Endometrial microvascular endothelial cells (primary cell): ENCODE results near the gene C2orf78. TPM values are rescaled to one million over a fixed set of nuclear protein-coding genes. Genes with fewer than 3 reads are reported as not detected.

Experiments
- total RNA-seq: library from RNA; depleted of rRNA; stranded (reverse); fragments of >200 nt; gene quantifications from one replicate; pipeline ENCODE4 v1.2.3, GENCODE V29; 2015; ENCODE audit errors: inconsistent ontology term

C2orf78 gene
- total RNA-seq, 1 donor from 2014 or later = not detected

Other genes with a start within 250 kb of the C2orf78 start
- gene NAT8, start 141.8 kb upstream of the C2orf78 start, total RNA-seq = not detected
- 79.0 TPM for gene TPRKB, start 46.8 kb upstream of the C2orf78 start, total RNA-seq
- 30.2 TPM for gene DUSP11, start 4.1 kb upstream of the C2orf78 start, total RNA-seq
- 13.9 TPM for gene STAMBP, start 44.8 kb downstream of the C2orf78 start, total RNA-seq
- 2.7 TPM for gene ACTG2, start 108.8 kb downstream of the C2orf78 start, total RNA-seq
- gene DGUOK, start 142.7 kb downstream of the C2orf78 start, total RNA-seq = 48.4 TPM
- gene TET3, start 200.7 kb downstream of the C2orf78 start, total RNA-seq = 3.3 TPM